HG03575 (cell line): ENCODE results near the gene ARNT2.

Experiments used
- ATAC-seq: cut with Tn5 transposase; IDR thresholded peaks from one replicate; pipeline ENCODE4 v1.9.1; 2021; ENCODE audit not compliant: unreplicated experiment, insufficient number of reproducible peaks, low FRiP score; ENCODE audit errors: extremely low read depth

Gene ARNT2

DNA sequence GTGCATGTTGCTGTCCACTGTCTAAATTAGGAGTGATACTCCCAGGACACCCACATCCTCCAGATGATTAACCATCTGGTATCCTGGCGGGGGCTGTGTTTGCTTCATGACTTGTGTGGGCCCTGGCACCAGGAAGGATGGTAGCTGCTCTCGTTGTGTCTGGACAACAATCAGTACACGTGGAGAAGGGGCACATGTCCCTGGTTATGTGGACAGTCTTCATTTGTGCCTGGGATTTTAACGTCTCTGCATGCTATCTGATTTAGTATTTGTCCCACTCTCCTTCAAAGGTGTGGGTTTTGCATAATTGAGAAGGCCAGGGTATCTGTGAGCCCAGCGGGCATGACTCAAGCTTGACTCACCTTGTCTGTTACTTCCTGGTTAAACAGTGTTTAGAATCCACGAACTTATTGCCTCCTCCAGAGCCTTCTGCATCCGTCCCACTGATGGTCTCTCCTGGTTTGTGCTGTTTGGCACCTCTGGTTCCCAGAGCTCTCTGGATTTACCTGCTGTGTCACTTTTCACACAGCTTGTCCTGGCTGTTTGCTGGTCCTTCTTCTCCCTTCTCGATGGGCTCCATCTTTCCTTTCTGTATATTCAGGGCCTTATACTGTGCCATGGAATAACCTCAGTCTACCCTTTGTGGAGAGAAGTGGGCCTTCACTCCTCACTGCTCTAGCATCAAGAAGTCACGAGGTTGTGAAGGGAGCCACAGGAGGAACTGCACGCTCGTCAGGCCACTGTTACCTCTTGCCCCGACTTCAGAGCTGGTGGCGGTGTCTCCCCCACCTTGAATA lies 32.5 kb downstream of the ARNT2 start:
- ATAC-seq: no peak

DNA sequence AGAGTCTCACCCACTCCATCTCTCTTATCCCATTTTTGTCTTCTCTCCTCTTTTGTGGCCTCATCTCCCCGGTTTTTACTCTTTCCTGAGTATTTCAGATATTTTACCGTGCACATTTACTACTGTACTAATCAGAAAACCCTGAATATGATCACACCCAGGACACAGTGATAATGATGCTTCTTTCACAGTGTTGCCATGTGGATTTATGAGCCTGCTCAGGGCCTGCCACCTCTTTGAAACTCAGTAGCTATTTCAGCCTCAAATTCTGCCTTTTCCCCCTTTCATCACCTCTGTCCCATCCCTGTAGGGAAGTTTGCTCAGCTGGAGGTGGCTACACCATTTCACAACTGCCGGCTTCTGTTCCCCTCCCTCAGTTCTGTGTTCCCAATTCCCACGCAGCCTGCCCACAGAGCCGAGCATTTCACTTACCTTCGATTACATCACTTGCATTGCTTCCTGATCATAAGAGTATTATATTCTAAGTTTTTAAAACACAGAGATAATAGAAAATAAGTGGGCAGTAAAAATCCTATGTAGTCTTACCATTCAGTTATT lies 33.2 kb downstream of the ARNT2 start:
- ATAC-seq: no peak

DNA sequence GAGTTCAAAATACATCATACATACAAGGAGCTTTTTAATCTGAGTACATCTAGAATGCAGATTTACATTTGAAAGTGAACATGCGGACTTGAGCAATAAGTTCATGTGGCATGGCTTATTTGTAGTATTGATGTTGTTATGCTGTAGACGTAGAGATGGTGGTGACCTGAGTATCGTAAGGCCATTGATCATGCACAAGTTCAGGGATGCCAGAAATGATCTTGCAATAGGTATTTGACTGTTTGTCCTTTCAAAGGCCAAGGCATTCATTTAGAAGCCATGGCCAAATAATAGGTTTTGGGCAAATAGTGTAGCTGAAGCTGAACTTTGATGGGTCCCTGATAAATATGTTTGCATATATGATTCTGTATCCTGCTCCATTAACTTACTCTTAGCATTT lies 35.0 kb downstream of the ARNT2 start:
- no peak for ATAC-seq

DNA sequence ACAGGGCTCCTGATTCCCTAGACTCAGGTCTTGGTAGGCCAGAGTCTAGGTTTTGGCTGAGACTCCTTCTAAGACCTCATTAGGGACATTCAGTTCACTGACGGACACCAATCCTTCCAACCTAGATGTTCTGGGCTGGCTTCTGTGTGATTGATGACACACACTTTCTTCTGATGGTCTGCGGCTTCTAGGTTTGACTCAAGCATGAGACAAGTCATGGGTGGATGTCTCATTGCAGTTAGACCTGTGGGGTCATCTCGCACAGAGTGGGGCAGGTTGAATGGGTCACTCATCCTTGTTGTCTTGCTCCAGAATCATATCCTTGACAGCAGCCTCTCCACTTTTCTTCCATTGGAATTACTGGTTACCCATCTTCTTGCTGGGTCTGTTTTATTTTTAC lies 35.8 kb downstream of the ARNT2 start:
- ATAC-seq: no peak

DNA sequence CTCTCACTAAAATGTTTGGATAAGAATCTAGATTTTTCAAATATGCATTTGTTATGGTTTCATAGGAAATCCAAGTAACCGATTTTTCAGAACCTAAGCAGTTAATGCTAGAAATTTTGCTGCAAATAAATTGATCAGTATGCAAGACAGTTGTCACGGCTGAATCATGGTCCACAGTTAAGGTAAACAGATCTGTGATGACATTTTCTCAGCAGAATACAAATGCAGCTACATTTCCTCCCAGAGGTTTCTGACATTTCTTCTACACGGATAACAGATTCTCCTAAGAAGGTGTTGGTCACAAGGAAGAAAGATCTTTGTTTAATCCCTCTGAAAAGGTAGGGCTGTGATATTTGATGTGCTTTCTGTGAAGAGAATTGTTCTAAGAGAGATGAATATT lies 36.9 kb downstream of the ARNT2 start:
- ATAC-seq: no peak

DNA sequence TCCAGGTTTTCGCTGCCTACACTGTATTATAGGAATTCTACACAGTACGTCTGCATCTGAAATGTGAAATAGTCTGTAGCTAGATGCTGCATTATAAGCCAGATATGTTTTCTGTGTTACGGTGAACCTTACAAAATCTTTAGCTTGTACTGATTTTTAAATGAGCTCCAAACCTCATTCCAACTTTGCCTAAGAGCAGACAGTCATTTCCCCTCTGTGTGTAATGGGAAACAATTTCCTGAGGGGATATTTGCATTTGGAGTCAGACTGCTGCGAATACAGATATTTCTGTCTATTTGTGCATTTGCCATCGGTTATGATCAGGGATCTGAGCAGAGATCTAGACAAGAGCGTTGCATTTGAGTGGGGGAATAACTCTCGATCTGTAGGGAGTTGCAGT lies 37.5 kb downstream of the ARNT2 start:
- no peak for ATAC-seq

DNA sequence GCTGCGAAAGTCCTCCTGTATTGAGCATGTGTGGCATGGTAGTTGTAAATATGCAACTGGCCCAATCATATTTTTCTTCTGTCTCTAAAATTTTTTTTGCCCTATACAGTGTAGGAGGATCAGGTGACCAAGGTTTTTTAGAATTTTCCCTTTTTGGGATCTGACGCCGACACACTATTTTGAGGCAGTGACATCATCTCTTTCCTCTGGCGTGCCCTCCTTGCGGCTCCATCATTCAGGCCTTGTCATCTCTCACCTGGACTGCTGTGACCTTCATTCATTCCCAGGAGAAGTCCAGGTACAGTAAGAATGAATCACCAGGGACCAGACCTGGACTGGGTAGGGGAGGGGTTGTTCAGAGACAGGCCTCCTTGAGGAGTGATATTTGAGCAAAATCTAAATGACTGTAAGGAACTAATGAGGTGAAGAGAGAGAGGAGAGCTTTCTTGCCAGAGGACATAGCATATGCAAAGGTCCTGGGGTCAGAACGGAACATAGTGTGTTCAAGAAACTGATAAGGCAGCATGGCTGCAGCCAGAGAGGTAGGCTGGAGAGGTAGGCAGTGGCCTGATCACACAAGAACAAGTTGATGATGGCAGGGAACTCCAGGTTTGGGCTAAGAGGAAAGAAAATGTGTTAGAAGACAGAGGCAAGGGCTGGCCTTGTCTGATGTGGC lies 38.7 kb downstream of the ARNT2 start:
- ATAC-seq: no peak

DNA sequence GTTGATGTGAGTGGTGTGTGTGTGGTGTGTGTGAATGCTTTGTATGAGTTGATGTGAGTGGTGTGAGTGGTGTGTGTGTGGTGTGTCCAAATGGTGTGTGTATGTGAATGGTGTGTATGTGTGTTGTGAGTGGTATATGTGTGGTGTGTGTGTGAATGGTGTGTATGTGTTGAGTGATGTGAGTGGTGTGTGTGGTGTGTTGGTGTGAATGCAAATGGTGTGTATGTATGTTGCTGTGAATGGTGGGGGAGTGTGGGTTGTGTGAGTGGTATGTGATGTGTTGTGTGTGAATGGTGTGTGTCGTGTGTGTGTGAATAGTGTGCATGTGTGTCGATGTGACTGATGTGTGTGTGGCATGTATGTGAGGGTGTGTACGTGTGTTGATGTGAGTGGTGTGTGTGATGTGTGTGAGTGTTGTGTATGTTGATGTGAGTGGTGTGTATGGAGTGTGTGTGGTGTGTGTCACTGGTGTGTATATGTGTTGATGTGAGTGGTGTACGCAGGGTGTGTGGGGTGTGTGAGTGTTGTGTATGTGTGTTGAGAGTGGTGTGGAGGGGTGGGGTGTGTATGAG lies 40.6 kb downstream of the ARNT2 start:
- no peak for ATAC-seq

DNA sequence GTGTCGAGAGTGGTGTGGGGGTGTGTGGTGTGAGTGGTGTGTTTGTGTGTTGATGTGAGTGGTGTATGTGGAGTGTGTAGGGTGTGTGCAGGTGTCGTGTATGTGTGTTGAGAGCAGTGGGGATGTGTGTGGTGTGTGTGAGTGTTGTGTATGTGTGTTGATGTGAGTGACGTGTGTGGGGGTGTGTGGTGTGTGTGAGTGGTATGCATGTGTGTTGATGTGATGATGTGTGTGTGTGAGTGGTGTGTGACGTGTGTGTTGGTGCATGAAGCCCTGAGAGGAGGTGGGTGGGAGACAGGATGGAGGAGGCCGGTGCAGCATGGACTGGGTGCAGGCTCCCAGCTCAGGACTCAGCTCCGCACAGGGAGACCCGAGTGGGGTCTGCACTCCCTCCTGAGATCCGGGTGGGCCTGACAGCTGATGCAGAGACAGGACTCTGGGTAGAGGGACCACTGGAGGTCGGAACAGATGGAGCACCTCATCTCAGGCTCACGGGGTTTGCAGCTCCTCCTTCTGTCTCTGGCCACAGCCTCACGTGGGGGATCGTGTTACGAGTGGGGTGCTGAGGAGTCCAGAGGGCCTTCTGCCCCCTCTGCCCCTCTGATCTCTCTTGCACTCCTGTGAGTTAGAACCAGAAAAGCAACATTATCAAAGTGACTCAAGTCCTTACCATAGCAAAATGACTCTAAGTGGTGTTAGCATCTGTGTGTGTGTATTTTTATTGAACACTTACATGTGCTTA lies 41.3 kb downstream of the ARNT2 start:
- no peak for ATAC-seq

DNA sequence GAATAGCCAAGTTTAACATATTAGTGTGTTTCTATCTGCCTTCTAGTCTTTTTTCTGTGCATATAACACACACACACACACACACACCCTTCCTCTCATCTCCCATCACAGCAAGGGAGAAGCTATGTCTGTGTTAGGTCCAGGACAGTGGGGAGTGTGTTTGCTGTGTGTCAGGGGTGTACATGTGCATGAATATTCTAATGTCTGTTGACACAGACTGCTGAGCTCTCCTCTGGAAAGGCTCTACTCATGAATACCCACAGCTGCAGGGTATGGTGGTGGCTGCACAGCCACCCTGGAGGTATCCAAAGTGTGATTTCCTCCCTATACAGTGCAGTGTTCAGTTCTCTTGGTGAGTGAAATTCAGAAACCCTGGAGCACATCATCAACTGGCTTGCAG lies 42.9 kb downstream of the ARNT2 start:
- ATAC-seq: no peak

DNA sequence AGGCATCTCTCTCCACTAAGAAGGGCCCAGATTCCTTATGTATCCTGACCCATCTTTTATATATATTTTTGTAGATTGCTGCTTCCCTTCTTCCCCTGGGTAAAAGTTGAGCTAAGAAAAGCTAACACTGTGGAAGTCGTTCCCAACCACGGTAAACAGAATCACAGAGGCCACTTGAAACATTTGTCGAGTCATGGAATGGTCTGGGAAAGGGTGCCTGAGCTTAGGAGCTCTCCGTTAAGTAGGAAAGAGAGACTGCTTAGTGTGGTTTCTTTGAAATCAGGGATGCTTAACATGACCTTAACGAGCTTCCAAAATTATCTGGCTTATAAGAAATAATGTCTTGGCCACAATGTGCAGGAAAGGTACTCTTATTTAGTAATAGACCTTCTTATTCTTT lies 45.6 kb downstream of the ARNT2 start:
- no peak for ATAC-seq

DNA sequence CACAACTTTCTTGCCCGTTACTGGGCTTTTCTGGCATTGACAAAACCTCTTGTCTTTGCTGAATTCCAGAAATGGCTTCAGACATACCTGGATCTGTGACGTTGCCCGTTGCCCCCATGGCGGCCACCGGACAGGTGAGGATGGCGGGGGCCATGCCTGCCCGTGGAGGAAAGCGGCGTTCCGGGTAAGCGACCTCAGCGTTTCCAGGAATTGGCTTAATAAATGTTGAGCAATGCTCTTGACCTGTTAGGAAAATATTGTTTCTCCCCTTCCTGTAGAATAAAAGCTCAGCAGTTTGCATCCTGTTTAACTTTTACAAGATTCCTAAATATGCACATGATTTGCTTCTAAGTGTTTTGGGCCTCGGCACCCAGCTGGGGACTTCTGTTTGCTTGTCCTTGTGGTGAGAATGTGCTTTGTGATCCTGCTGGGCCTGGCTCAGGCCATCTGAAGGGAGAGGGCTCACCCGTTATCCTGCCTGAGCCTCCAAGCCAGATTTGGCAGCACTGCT lies 46.7 kb downstream of the ARNT2 start:
- no peak for ATAC-seq

DNA sequence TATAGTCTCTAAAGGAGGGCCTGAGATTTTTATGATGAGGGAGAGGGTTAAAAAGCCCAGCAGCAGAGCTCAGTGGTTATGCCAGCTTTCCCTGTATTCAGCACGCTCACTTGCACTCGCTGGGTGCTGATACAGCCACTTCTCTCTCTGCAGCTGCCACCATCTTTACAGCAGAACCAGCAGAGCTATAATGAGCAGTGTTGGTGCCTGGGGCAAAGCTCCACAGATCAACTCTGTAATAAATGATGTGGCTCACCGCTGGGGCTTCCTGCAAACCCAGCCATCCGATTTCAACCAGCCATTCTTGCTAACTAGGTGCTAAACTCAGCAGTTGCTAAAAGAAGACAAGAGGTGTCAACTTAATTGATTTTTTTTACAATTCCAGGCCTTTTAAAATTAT lies 48.0 kb downstream of the ARNT2 start:
- ATAC-seq: no peak

DNA sequence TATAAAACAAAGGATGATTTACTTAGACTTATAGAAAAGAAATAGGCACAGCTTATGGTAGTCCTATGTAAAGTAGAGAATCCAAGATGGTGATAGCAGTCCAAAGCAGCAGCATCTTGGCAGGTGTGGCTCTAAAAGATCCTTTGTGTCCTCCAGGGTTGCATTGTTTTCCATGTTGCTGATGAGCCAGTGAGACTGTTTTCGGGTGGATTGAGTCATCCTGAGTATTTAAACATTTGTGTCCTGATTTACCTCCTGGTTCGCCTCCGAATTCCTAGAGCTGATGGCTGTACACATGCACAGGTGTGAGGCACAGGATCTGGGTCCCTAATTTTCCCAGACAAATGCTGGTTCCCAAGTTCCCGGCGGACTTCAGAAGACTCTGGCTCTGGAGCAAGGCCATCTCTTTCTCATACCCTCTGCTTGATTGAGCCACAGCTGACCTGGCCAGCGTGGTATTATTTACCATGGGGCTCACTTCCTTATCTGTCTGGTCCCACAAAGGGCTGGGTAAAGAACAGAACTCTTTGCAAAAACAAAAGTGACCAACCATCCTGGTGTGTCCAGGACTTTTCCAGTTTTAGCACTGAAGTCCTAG lies 51.0 kb downstream of the ARNT2 start:
- no peak for ATAC-seq

DNA sequence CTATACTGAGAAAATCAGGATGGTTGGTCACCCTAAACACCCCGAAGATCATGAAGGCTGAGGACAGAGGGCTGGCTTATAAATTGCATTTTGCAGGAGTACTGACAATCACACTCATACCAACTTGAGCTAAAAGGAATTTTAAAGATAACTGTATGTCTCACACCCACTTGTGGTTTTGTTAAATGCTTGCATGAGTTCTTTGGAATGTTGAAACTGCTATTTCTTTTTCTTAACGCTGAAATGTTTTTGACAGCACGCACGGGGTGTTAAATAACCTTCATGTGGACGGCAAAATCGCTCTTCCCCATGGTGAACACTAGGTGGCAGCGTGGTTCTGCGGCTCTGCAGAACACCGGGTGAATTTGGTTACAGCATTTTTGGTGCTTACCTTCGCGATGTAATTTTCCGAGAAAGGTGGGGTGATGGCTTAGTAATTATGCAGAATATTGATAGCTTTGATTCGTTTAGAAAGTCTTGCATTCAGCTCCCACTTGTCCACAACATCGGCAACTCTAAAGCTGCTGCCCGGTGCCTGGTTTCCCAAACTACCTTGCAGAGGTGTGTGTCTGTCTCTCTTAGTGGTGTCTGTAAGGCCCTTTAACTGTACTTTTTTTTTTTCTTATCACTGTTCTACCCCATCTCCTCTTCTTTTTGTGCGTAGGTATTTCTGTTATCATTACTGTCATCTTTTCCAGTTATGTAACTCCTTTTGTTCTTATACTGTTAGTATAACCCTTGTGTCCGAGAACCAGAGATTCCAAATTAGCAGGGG lies 51.7 kb downstream of the ARNT2 start:
- ATAC-seq: no peak

DNA sequence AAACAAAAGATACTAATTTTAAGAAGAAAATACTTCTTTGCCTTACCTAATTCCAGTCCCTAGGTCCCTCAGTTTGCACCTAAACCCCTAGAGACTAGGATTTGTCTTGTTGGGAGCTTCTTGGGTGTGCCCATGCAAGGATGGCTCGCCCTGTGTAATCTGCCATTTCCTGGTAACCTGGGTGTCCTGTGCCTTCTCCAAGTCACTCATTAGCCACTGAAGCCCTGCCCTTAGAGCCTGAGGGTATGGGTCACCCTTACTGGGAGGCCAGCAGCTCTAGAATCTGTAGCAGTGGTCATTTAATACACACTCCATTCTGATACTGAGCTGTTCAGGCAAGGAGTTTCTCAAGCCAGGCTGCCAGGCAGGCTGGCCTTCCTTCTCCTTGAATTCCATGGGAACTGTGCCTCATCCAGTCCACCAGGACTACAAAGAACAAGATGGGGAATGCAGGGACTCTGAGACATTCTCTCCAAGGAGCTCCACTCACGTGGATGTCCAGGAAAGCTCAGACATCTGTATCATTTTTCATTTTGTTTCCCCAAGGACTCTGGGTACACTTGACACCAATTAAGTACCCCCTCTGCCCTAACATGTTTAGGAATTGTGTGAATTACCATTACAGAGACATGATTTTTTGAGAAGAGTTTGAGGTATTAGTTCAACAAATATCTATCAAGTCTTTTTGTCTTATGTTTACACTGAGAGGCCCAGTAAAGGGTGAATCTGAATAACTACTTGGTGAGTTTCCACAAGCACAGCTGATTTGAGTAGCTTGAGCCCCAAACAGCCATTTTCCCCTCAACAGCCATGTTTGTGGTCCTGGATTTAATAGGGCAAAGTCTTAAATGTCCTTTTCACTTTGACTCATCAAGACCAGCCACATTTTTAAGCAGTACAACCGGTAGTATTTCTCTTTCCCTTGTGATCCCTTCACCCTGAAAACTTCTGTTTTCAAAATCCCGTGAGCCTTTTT lies 52.6 kb downstream of the ARNT2 start:
- no peak for ATAC-seq

DNA sequence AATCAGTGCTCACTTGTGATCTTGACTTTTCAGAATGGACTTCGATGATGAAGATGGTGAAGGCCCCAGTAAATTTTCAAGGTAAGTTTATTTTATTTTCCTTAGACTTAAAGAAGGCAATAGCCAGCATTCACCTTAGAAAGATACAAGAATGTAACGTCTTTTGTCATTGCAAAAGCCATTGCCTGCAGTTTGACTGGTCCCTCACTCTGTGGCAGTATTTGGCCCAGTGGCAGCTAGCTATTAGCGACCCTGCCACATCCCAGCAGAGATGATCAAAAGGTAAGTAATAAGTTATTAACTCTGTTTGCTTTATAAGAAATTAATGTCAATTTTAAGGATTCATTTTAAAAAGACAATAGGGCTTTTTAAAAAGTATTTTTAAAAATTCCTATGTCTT lies 53.7 kb downstream of the ARNT2 start:
- no peak for ATAC-seq
